IPS-NIHi7 (cell line): Measurements from ENCODE around the gene WFIKKN2.
"Not testable (repeated sequence)": the region's sequence is repeated elsewhere in the genome, so short reads cannot be mapped to it uniquely, and the experiment has no call there.

ENCODE experiments used
- DNase-seq: peaks from one replicate; pipeline ENCODE4 v3.0.0; 2012; ENCODE audit warnings: mixed read lengths; ENCODE audit errors: extremely low spot score

Gene WFIKKN2

GRCh38 chr17:50875074-50875473, 39.7 kb downstream of the WFIKKN2 start:
- DNase-seq = no peak

GRCh38 chr17:50877042-50877441, 41.7 kb downstream of the WFIKKN2 start:
- DNase-seq = not testable (repeated sequence)

- no peak for DNase-seq
Observed at GRCh38 chr17:50877838-50878237, 42.5 kb downstream of the WFIKKN2 start.

GRCh38 chr17:50879086-50879485, 43.7 kb downstream of the WFIKKN2 start:
- DNase-seq = no peak

- no peak for DNase-seq
Observed at GRCh38 chr17:50881182-50881581, 45.8 kb downstream of the WFIKKN2 start.

GRCh38 chr17:50882851-50883250, 47.5 kb downstream of the WFIKKN2 start:
- DNase-seq = no peak

GRCh38 chr17:50883850-50884438, 48.6 kb downstream of the WFIKKN2 start:
- DNase-seq = no peak

GRCh38 chr17:50884439-50885311, 49.3 kb downstream of the WFIKKN2 start:
- DNase-seq = peak; percentile 52

GRCh38 chr17:50887705-50888245, 52.4 kb downstream of the WFIKKN2 start:
- no peak for DNase-seq

GRCh38 chr17:50889528-50890118, 54.2 kb downstream of the WFIKKN2 start:
- no peak for DNase-seq

- no peak for DNase-seq
Observed at GRCh38 chr17:50890675-50891516, 55.5 kb downstream of the WFIKKN2 start.

- DNase-seq = no peak
Observed at GRCh38 chr17:50891577-50891989, 56.2 kb downstream of the WFIKKN2 start.
